NCI-H146 treated with DMSO at 0.1 percent for 48 hours (cell line): ENCODE results near the gene NF1.
A peak's percentile ranks its signal among the peaks of the same experiment; 100 is the strongest.
"Not testable (repeated sequence)": the region's sequence is repeated elsewhere in the genome, so short reads cannot be mapped to it uniquely, and the experiment has no call there.

Source experiments
- DNase-seq: peaks from one replicate; lab custom pipeline; 2025; ENCODE audit not compliant: unreplicated experiment; lab: John Stamatoyannopoulos, UW

NF1 gene

DNA sequence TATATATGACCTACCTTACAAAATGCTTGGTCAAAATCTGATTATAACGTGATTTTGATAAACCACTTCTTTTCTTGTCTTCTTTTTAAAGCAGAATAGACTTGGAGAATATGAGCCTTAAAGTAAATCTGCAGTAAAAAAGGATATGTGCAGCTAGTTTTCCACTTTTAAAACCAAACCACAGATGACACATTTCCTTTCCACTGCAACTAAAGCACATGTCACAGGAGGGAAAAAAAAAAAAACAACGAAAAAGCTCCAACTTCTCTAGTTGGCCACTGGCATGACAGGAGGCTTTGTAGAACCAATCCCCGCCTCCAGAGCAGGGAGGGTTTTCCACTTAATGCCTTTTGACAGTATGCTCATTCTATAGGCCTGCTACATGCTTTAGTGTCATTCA is 226.7 kb downstream of the NF1 start, which contains the start of gene EVI2A:
TSS of gene EVI2A (minus strand) at position 142 of the 400 bp plus-strand sequence. CDS start 2,609 bp downstream, outside the sequence.
- no peak for DNase-seq

GRCh38 chr17:31321966-31322365 is 227.2 kb downstream of the NF1 start:
- no peak for DNase-seq

- DNase-seq: no peak
Measured at GRCh38 chr17:31323551-31323950, 228.8 kb downstream of the NF1 start.

DNA sequence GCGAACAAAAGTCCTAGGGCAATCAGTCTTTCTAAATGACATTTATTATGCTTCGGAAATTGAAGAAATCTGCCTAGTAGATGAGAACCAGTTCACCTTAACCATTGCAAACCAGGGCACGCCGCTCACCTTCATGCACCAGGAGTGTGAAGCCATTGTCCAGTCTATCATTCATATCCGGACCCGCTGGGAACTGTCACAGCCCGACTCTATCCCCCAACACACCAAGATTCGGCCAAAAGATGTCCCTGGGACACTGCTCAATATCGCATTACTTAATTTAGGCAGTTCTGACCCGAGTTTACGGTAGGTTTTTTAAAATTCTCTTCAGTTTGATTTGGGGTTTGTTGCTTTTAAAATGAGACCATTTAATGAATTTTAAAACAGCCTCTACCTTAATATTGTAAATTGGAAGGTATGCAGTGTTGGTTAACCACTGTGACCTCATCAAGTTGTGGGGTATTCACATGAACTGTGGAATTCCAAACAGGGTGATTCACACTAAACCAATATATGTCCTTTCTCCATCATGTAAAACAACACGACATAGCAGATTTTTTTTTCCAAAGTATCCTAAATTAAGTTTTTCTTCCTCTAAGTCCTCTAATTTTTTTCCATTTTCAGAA is 232.9 kb downstream of the NF1 start:
- DNase-seq: no peak

GRCh38 chr17:31328160-31328535 is 233.4 kb downstream of the NF1 start:
- no peak for DNase-seq

DNA sequence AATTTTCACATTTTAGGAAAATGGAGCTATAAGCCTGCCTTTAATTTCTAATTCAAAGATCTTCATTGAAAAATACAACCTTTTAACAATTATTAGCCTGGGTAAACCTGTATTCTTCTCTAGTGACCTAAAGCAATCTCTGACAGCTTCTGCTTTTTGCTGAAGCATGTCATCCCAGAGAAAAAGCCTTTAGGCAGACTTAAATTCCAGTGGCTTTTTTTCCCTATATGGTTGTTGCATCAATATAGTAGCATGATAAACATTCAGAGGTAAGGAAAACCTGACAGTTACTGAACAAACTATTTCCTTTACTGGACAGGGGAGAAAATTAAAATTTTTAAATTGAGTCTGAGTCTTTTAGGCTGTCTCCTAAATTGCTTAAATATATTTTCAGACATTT is 234.4 kb downstream of the NF1 start:
- DNase-seq: no peak

DNA sequence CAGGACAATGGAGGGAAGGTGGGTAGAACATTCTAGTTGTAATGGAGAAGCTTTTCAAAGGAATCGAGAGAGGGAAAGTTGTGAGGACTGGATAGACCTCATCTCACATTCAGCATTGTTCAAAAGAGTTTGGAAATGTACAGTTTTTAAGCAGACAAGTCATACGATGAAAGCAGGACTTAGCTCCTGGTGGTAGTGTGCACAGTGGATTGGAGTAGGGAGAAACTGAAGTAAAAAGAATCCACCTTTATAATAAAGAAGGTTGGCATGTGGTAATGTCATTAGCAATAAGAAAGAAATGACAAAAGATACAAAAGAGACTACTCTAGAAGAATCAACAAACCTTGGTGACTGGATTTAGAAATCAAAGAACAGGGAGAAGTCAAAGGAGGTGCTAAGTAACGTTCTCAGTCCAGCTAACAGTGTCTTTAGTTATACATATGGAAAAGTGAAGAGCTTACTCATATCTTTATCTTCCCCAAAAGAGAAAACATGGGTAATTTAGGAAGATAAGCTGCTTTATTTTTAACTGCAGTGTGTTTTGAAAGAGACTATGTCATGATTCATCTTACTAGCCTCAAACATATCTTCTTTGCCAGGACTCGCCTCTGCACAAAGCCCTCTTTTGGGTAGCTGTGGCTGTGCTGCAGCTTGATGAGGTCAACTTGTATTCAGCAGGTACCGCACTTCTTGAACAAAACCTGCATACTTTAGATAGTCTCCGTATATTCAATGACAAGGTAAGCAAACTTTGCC is 245.3 kb downstream of the NF1 start:
- DNase-seq: no peak

DNA sequence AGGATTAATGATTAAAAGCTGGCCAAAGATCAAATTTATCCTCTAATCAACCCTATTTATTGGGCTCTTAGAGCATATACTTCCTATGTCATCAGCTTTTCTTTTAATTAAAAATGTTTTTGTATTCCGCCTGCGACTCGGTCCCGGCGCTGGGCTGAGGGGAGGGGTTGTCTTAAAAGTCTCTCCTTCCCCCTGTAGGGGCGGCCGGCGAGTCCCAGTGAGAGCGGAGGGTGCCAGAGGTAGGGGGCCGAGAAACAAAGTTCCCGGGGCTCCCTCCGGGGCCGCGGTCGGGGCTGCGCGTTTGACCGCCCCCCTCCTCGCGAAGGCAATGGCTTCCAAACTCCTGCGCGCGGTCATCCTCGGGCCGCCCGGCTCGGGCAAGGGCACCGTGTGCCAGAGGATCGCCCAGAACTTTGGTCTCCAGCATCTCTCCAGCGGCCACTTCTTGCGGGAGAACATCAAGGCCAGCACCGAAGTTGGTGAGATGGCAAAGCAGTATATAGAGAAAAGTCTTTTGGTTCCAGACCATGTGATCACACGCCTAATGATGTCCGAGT is 250.5 kb downstream of the NF1 start:
- DNase-seq: not testable (repeated sequence)

DNA sequence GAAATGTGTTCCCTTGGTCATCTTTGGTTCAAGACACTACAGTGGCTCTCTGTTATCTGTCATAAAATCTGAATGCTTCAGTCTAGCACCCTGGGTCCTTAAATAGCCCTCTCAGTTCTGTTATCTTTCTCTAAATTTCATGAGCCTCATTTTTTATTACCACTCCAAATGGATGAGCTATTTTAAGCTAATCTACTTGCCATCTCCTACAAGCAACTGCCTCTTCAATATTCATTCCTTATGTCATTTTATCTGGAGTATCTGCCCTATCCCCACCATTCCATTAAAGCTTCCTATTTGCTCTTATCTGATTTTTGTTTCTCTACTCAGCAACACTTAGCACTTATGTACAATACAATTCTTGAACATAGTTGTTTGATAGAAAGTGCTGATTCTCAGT is 254.7 kb downstream of the NF1 start:
- no peak for DNase-seq

DNA sequence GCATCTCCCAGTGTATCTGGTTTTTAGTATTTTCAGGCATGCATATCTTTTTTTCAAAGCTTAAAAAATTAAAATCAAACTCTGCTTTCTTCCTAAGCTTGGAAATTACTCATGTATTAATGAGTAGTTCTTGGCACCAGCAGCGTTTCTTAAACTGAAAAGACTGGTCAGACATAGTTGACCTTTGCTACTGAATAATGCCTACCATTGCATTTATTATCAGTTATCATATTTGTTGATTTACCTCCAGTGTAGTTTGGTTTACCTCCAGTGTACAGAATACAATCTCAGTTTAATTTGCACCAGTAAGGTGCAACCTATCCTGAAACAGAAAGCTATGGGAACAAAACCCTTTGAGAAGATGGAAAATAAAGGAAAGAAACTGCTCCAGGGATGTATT is 261.2 kb downstream of the NF1 start:
- no peak for DNase-seq

- no peak for DNase-seq
Measured at GRCh38 chr17:31357091-31357490, 262.3 kb downstream of the NF1 start.

DNA sequence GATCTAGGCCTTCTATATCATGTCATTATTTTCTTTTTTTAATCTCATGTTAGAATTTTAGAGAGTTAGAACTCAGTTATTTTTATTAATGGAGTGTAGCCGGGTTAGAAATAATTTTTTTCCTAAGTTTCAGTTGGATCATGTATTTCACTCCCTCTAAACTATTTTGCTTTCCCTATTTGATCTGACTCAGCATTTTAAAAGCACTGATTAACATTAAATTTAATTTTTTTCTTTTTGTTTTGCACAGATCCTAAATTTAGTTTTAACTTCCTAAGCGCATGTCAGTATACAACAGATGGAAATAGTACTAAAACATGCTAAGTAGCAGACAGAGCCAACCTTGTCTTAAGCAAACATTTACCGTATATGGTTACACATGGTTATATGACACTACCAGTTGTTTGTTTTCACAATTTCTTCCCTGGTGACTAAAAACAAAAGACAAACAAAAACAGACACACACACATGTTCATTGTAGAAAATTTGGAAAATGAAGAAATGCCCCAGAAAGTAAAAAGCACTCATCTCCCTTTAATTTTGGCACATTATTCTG is 263.1 kb downstream of the NF1 start:
- no peak for DNase-seq

DNA sequence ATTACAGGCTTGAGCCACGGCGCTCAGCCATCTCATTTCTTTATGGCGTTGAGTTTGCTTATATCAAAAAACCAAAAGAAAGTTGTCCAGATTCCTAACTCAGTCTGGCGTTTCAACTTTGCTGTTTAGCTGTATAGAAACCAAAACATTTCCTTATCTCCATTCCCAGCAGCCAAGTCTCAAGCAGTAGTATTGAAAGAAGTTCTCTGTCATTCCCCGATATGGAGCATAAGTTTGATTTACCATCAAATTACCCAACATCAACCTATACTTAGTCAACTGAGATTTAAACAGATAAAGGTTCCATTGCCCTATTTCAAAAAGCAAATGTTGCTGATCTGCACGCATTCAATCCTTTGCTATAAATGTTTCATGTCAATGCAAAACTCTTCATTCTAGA is 269.2 kb downstream of the NF1 start:
- no peak for DNase-seq

DNA sequence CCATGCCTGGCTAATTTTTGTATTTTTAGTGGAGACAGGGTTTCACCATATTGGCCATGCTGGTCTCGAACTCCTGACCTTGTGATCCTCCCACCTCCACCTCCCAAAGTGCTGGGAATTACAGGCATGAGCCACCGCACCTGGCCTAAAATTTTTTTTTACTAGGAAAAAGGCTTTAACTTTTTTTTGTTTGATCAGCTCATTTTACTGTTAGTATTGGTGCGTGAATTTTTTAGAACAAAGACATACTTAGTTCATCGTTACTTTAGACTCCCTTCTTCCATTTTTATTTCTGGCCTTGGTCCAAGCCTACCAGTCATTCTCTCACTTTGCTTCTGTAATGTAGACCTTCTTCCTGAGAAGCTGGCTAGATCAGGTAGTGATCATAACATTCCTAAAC is 271.3 kb downstream of the NF1 start:
- no peak for DNase-seq

GRCh38 chr17:31369266-31369665 is 274.5 kb downstream of the NF1 start:
- DNase-seq: no peak

DNA sequence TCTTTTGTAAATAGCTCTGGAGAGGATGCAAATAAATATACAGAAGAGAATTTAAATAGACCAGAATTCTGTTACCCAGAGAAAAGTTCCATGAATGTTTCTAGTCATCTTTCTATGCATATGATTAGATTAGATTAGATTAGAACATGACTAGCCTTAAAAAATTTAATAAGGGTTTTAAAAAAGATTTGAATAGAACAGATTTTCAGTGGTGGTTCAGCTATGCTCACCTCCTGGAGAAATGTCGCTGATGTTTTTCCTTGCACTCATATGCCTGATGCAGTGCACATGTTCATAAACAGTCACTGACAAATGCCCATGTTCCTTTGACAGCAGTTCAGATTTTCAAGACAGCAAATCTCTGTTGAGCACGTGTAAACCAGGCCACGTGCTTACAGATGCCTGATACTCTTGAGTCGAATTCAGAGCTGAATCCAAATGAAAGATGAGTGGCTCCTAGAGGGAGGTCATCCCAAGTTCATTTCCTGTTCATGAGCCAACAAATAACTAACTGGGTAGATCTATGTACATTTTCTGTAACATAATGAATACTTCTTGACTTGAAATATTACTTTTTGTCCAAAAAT is 276.8 kb downstream of the NF1 start:
- DNase-seq: no peak

- DNase-seq: peak; percentile 33
Measured at GRCh38 chr17:31373150-31374093, 278.6 kb downstream of the NF1 start.

GRCh38 chr17:31374094-31374447 is 279.3 kb downstream of the NF1 start:
- no peak for DNase-seq

DNA sequence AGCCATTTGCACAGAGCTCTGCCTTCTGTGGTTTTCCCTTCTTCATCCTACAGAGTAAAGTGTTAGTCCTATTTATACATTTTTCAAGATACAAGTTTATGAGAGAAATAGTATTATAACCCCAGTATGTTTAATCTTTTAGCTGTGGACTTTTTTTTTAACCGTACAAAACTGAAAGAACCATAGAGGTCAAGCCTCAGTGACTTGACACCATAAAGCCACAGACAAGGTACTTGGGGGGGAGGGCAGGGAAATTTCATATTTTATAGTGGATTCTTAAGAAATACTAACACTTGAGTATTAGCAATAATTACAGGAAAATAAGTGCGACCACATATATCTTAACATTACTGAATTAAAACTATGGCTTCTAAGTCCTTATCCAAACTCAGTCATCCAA is 279.7 kb downstream of the NF1 start:
- DNase-seq: no peak

- DNase-seq: no peak
Measured at GRCh38 chr17:31378638-31379037, 283.9 kb downstream of the NF1 start.
